ENCODE results near the gene KIRREL2.
"Not testable (repeated sequence)": the region's sequence is repeated elsewhere in the genome, so short reads cannot be mapped to it uniquely, and the experiment has no call there.

KIRREL2 gene

GRCh38 chr19:35889370-35890112 is 32.8 kb downstream of the KIRREL2 start:
- DNase-seq = no peak
- intact Hi-C loops (cut with DNase I) = no loop called here

GRCh38 chr19:35890113-35890650 is 33.5 kb downstream of the KIRREL2 start:
- intact Hi-C loops (cut with DNase I) = no loop called here
- no peak for DNase-seq

DNA sequence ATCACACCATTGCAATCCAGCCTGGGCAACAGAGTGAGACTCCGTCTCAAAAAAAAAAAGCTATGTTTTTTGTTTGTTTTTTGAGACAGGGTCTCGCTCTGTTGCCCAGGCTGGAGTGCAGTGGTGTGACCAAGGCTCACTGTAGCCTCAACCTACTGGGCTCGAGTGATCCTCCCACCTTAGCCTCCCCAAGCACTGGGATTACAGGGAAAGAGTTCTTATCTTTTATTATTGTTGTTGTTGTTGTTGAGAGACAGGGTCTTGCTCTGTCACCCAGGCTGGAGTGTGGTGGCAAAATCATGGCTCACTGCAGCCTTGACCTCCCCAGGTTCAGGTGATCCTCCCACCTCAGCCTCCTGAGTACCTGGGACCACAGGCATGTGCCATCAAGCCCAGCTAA is 35.1 kb downstream of the KIRREL2 start:
- DNase-seq; intact Hi-C loops (cut with DNase I): not testable (repeated sequence)

- intact Hi-C loops (cut with DNase I) = no loop called here
- DNase-seq = no peak
Observed at GRCh38 chr19:35894342-35894741, 37.6 kb downstream of the KIRREL2 start.

- intact Hi-C loops (cut with DNase I) = no loop called here
- no peak for DNase-seq
Observed at GRCh38 chr19:35895911-35896642, 39.4 kb downstream of the KIRREL2 start.

GRCh38 chr19:35896643-35897040 is 39.9 kb downstream of the KIRREL2 start:
- no peak for DNase-seq
- intact Hi-C loops (cut with DNase I) = no loop called here

- intact Hi-C loops (cut with DNase I) = no loop called here
- no peak for DNase-seq
Observed at GRCh38 chr19:35897706-35898451, 41.2 kb downstream of the KIRREL2 start.

- no peak for DNase-seq
- intact Hi-C loops (cut with DNase I) = no loop called here
Observed at GRCh38 chr19:35898499-35898809, 41.7 kb downstream of the KIRREL2 start.

- peak; percentile 53 to 93 (median 82) for DNase-seq
- intact Hi-C loops (cut with DNase I) = no loop called here
Observed at GRCh38 chr19:35899547-35900214, 43.0 kb downstream of the KIRREL2 start.

DNA sequence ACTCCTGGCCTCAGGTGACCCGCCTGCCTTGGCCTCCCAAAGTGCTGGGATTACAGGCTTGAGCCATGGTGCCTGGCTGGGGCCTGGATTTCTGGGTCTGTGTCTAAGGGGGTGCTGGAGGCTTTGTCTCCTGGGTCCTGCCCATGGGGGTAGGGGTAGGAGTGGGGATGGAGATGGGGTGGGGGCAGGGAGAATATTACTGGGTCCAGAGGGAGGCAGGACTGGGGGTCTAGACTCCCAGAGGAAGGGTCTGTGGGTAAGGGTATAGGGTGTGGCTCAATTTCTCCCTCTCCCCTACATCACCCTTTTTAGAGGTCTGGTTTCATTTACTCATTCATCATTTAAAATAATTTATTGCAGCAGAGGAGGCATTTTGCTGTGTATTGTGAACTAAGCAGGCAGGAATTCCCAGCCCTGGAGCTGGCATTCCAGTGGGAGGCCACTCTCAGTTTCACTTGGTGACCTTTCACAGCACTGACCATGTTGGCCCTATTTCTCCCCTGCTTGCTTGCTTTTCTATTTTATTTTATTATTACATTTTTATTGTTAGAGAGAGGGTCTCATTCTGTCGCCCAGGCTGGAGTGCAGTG is 44.4 kb downstream of the KIRREL2 start:
- intact Hi-C loops (cut with DNase I) = no loop called here
- DNase-seq = no peak

DNA sequence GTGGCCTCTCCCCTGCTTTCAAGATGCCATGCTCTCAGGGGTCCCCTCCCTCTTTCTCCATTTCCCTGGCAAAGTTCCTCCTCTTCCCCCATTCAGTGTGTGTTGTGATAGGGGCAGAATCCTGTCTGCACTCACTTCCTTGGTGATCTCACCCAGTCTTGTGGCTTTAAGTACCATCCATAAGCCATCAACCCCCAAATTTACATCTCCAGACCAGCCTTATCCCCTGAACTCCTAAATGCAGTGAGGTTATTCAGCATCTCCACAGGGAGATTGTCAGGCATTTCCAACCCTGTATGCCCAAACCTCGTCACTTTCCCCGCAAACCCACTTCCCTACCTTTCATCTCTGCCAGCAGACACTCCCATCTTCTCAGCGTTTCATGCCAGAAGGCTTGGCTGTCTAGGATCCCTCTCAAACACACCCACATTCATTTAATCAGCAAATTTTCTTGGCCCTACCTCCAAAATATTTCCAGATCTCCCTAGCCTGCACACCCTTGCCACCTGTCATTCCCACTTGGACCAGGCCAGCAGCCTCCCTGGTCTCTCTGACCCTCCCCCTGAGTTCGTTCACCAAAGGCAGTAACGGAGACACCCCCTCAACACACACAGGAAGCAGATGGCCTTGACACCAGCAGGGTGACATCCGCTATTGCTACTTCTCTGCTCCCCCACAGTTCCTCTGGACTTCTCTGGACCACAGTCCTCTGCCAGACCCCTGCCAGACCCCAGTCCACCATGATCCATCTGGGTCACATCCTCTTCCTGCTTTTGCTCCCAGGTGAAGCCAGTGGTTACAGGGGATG is 45.3 kb downstream of the KIRREL2 start, which contains the start of gene HCST:
TSS of gene HCST (plus strand) at position 676 of the 808 bp plus-strand sequence. CDS start at position 741, 65 bp downstream.
- DNase-seq = peak in 7 of 42 donors; percentile 23 to 47 (median 28)
- intact Hi-C loops (cut with DNase I) = no loop called here

DNA sequence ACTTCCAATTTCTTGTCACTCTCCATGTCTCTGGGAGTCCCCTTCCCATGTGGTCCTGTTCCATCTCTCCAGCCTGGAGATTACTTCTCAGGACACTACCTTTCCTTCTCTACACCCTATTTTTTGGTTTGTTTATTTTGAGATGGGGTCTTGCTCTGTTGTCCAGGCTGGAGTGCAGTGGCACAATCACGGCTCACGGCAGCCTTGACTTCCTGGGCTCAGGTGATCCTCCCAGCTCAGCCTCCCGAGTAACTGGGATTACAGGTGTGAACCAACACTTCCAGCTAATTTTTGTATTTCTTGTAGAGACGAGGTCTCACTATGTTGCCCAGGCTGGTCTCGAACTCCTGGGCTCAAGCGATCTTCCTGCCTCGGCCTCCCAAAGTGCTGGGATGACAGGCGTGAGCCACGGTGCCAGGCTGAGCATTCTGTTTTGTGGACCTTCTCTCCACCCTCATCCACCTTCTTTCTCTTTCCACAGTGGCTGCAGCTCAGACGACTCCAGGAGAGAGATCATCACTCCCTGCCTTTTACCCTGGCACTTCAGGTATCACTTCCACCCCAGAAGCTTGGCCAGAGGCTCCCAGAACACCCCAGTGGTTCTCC is 46.3 kb downstream of the KIRREL2 start:
- intact Hi-C loops (cut with DNase I) = no loop called here

DNA sequence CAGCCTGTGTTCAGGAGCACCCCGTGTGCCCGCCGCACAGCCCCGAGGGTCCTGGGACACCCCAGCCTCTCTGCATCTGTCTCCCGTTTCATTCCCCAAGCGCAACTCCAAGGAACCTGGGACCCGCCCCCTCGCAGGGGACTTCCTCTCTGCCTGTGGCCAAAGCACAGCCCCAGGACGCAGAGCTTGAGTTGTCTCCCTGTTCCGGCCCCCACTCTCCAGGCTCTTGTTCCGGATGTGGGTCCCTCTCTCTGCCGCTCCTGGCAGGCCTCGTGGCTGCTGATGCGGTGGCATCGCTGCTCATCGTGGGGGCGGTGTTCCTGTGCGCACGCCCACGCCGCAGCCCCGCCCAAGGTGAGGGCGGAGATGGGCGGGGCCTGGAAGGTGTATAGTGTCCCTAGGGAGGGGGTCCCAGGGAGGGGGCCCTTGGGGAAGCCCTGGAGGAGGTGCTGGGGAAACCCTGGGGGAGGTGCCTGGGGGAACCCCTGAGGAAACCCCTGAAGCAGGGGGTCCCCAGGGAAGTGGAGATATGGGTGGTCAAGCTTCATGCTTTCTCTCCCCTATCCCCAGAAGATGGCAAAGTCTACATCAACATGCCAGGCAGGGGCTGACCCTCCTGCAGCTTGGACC is 47.0 kb downstream of the KIRREL2 start:
- DNase-seq = peak; percentile 52 to 90 (median 77)
- intact Hi-C loops (cut with DNase I) = no loop called here

More for the DNA sequence above, 46.3 kb downstream of the KIRREL2 start:
- DNase-seq = no peak

GRCh38 chr19:35904311-35905068 is 47.8 kb downstream of the KIRREL2 start:
- DNase-seq = peak in 1 of 42 donors; percentile 47
- intact Hi-C loops (cut with DNase I) = no loop called here

- intact Hi-C loops (cut with DNase I) = no loop called here
- no peak for DNase-seq
Observed at GRCh38 chr19:35905178-35905727, 48.5 kb downstream of the KIRREL2 start.

DNA sequence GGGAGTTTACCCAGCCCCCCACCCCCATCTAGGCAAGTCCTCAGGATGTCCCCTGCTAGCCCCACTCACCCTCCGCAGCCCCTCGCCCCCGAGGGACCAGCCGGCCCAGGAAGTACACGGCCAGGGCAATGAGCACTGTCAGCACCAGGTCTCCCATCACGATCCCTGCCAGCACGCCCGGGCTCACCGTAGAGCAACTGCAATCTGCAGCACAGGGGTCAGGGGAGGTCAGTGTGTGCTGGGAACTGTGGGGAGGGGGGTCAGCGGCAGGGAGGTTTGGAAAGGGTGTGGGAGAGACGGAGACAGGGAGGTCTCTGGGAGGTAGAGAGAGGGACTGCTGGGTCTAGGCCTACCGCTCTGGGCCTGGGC is 50.6 kb downstream of the KIRREL2 start:
- DNase-seq = no peak
- intact Hi-C loops (cut with DNase I) = no loop called here

Data from head of caudate nucleus (tissue), 42 donors.